GM21367 (cell line): Measurements from ENCODE around the gene TSPAN33.
"Not testable (repeated sequence)": the region's sequence is repeated elsewhere in the genome, so short reads cannot be mapped to it uniquely, and the experiment has no call there.

Experiments
- ATAC-seq: cut with Tn5 transposase; IDR thresholded peaks from one replicate; pipeline ENCODE4 v1.9.1; 2021; ENCODE audit not compliant: unreplicated experiment

Gene TSPAN33

DNA sequence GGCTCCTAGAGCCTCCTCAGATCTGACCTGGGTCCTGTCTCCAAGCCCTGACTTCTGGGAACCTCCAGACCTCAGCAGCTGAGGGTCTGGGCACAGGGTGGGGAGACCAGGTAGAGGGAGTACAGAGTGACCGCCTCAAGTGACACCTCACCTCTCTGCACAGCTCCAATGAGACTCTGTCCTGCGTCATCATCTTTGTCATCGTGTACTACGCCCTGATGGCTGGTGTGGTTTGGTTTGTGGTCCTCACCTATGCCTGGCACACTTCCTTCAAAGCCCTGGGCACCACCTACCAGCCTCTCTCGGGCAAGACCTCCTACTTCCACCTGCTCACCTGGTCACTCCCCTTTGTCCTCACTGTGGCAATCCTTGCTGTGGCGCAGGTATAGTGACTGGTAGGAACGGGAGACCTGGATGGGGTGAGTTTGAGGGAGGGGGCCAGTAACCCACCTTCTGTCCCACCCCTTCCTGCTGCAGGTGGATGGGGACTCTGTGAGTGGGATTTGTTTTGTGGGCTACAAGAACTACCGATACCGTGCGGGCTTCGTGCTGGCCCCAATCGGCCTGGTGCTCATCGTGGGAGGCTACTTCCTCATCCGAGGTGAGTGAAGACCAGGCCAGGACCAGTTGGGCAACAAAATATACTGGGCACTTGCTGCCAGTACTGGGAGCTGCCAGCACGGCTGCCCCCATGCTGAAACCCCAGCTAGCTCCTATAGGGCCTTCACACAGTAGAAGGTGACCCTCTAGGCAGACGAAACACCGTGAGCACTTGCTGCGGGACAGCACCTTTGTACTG is 61.7 kb downstream of the TSPAN33 start:
- ATAC-seq, result no peak

DNA sequence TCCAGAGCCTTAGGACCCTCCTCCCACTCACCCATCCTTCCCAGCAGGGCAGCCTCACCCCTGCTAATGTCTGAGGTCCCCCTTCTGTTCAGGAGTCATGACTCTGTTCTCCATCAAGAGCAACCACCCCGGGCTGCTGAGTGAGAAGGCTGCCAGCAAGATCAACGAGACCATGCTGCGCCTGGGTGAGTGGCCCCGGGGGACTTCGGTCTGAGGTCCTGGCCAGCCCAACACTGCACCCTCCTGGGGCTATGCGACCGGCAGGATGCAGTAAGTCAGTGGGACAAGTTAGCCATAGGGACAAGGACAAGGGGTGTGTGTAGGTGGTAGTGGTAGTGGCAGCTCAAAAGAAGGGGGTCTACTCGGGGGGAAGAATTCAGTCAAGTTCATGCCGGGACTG is 64.2 kb downstream of the TSPAN33 start:
- no peak for ATAC-seq

DNA sequence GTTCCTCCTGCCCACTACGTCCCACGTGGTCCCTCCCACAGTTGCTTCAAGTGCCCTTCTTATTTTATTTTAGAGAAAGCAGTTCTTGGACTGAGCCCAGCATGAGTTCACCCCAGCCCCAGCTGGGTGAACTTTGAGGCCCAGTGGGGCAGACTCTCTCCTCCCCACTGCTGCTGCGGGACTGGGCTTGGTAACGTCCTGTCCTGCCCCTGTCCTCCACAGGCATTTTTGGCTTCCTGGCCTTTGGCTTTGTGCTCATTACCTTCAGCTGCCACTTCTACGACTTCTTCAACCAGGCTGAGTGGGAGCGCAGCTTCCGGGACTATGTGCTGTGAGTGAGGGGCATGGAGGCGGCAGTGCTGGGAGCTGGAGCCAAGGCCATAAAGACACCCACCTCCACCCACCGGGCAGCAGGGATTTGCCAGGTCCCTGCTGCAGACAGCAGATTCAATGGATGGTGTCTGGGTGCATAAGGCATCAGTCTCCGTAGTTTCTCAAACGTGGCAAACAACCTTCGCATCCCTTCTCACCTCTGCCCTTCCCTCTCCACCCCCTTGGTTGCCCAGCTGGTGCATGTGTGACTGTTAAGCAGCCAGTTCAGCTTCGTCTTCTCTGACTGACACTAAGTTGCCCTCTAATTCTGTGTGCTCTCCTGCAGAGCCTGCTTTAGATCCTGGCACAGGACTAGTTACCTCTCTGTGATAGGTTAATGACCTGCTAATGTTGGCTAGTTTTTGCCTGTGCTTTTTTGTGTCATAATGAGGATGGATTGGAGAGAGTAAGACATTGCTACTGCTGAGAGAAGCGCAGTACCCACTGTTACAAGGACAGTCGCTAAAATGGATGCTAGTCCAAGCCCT is 64.8 kb downstream of the TSPAN33 start:
- ATAC-seq, result no peak

DNA sequence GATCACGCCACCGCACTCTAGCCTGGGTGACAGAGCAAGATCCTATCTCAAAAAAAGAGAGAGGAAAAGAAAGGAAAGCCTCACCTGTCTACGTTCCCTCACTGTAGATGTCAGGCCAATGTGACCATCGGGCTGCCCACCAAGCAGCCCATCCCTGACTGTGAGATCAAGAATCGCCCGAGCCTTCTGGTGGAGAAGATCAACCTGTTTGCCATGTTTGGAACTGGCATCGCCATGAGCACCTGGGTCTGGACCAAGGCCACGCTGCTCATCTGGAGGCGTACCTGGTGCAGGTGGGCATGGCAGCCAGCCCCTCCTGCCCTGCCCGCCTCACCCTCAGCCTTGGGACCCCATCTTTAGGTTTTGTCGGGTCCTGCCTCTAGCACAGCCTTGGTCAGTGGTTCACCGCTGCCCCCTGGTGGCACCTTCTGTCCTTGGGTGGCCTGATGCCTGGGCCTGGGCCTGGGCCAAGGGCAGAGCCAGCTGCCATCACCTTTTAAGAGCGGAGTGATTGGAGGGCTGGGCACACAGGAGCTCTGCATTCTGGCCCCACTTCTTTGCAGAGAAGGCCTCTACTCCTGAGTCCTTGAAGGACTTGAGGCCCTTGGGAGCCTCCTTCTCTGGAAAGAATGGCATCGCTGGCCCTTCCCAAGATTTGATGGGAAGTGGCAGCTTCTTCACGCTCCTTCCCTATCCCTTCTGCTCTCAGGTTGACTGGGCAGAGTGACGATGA is 65.9 kb downstream of the TSPAN33 start:
- no peak for ATAC-seq

DNA sequence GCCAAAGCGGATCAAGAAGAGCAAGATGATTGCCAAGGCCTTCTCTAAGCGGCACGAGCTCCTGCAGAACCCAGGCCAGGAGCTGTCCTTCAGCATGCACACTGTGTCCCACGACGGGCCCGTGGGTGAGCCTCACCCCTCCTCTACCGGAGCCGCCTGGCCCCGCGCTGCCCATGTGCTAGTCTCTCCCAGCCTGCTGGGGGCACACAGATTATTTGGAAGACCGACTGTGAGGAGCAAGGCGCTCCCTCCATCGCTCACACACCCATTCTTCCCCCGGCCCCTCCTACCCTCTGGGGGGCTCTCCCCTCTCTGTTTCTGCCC is 66.4 kb downstream of the TSPAN33 start:
- no peak for ATAC-seq

DNA sequence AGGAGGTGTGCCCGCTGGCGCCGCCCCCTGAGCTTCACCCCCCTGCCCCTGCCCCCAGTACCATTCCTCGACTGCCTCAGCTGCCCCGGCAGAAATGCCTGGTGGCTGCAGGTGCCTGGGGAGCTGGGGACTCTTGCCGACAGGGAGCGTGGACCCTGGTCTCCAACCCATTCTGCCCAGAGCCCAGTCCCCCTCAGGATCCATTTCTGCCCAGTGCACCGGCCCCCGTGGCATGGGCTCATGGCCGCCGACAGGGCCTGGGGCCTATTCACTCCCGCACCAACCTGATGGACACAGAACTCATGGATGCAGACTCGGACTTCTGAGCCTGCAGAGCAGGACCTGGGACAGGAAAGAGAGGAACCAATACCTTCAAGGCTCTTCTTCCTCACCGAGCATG is 67.6 kb downstream of the TSPAN33 start:
- no peak for ATAC-seq

DNA sequence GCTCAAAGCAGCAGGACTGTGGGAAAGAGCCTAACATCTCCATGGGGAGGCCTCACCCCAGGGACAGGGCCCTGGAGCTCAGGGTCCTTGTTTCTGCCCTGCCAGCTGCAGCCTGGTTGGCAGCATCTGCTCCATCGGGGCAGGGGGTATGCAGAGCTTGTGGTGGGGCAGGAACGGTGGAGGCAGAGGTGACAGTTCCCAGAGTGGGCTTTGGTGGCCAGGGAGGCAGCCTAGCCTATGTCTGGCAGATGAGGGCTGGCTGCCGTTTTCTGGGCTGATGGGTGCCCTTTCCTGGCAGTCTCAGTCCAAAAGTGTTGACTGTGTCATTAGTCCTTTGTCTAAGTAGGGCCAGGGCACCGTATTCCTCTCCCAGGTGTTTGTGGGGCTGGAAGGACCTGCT is 68.1 kb downstream of the TSPAN33 start:
- no peak for ATAC-seq

DNA sequence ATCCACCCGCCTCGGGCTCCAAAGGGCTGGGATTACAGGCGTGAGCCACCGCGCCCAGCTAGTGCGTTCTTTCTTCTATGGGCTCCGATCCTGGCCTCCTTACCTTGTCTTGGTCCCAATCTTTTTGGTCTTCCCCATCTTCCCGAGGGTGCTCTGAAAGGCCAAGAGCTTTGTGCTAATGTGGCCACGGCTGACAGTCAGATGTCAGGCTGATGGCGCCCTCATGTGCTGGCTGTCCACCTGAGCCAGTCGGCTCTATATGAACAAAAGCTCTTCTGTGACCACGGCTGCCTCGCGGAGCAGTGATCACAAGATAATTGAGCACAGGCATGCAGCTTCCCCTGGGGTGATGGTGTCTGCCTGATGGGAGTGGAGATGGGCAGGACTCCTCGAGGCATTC is 69.3 kb downstream of the TSPAN33 start:
- no peak for ATAC-seq

DNA sequence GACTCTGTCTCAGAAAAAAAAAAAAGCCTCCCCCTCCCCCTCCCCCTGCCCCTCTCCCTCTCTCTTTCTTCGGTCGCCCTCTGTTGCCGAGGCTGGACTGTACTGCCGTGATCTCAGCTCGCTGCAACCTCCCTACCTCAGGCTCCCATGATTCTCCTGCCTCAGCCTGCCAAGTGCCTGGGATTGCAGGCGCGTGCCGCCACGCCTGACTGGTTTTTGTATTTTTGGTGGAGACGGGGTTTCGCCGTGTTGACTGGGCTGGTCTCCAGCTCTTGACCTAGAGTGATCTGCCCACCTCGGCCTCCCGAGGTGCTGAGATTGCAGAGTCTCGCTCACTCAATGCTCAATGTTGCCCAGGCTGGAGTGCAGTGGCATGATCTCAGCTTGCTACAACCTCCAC is 71.2 kb downstream of the TSPAN33 start:
- not testable (repeated sequence) for ATAC-seq

DNA sequence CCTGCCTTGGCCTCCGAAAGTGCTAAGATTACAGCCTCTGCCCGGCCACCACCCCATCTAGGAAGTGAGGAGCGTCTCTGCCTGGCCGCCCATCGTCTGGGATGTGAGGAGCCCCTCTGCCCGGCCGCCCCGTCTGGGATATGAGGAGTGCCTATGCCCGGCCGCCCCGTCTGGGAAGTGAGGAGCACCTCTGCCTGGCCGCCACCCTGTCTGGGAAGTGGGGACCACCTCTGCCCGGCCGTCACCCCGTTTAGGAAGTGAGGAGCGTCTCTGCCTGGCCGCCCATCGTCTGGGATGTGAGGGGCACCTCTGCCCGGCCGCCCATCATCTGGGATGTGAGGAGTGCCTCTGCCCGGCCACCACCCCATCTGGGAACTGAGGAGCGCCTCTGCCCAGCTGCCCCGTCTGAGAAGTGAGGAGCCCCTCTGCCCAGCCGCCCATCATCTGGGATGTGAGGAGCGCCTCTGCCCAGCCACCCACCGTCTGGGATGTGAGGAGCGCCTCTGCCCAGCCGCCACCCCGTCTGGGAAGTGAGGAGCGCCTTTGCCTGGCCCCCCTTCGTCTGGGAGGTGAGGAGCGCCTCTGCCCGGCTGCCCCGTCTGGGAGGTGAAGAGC is 71.7 kb downstream of the TSPAN33 start:
- ATAC-seq, result not testable (repeated sequence)

DNA sequence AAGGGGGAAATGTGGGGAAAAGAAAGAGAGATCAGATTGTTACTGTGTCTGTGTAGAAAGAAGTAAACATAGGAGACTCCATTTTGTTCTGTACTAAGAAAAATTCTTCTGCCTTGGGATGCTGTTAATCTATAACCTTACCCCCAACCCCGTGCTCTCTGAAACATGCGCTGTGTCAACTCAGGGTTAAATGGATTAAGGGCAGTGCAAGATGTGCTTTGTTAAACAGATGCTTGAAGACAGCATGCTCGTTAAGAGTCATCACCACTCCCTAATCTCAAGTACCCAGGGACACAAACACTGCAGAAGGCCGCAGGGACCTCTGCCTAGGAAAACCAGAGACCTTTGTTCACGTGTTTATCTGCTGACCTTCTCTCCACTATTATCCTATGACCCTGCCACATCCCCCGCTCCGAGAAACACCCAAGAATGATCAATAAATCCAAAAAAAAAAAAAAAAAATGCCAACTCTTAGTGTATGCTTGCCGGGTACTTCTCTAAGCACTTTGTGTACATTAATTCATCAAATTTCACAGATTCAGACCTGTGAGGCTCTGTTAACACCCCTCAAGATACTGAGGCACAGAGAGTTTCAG is 72.4 kb downstream of the TSPAN33 start:
- not testable (repeated sequence) for ATAC-seq

DNA sequence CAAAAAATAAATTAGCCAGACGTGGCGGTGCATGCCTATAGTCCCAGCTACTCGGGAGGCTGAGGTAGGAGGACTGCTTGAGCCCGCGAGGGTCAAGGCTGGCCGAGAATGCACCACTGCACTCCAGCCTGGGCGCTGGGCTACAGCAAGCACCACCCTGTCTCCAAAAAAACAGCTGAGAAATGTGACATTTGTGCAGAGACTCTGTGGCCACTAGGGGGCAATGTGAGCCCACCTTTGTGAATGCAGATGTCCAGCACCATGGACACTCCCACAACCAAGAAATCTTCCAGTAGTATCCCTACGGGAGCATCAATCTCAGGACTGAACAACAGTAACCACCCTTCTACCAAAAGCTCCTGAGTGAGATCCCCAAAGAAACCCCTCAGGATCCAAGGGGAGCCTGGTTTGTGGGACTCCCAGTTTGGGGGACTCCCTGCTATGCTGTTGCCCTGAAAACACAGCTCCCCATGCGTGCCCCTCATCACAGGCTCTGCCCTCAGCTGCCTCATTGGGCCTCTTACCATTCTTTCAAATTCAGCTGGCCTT is 74.1 kb downstream of the TSPAN33 start:
- ATAC-seq, result no peak

DNA sequence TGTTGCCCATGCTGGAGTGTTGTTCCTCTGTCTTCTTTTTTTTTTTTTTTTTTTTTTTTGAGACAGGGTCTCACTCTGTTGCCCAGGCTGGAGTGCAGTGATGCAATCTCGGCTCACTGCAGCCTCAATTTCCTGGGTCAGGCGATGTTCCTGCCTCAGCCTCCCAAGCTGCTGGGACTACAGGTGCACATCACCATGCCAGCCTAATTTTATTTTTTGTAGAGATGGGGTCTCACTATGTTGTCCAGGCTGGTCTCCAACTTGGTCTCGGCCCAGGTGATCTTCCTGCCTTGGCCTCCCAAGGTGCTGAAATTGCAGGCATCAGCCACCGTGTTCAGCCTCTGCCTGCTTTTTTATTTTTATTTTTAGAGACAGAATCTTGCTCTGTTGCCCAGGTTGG is 74.7 kb downstream of the TSPAN33 start:
- not testable (repeated sequence) for ATAC-seq
